ENCODE measurements around the gene QRICH1. TPM values are rescaled to one million over a fixed set of nuclear protein-coding genes. Genes with fewer than 3 reads are reported as not detected.

Gene QRICH1
- total RNA-seq, 1 experiment from 2014 or later: 80.0 TPM

DNA sequence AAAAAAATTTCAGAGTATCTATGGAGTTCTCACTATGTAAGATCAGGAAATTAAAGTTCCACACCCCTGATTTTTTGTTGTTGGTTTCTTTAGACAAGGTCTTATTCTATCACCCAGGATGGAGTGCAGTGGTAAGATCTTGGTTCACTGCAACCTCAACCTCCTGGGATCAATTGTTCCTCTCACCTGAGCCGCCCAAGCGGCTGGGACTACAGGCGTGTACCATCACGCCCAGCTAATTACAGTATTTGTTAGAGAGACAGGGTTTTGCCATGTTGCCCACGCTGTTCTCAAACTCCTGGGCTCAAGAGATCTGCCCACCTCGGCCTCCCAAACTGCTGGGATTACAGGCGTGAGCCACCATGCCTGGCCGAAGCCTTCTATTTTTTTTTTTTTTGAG is 12.4 kb downstream of the QRICH1 start:
- H3K4me3 ChIP-seq (ENCODE audit: low read length): no peak overlapping the region
- DNase-seq: peak; percentile 33
- H2AFZ ChIP-seq (ENCODE audit: low read length): no peak overlapping the region
- H3K36me3 ChIP-seq (ENCODE audit: insufficient read depth, low read length): peaks cover 12% of the 10 kb centered on the region
- no peak overlapping the region for H3K4me2 ChIP-seq (ENCODE audit: low read depth, low read length, poor library complexity, severe bottlenecking)
- no peaks in the 10 kb centered on the region for H3K9me3 ChIP-seq (ENCODE audit: low read length)
- no peaks in the 10 kb centered on the region for H3K27me3 ChIP-seq (ENCODE audit: low read length)
- no peaks in the 10 kb centered on the region for H3K4me1 ChIP-seq (ENCODE audit: low read length)
- no peaks in the 10 kb centered on the region for H3K9me2 ChIP-seq (replicated peaks; ENCODE audit: insufficient read depth, low read length)
- peaks cover 12% of the 10 kb centered on the region; the same call in 1 of the 2 replicates for H4K20me1 ChIP-seq (ENCODE audit: insufficient read depth, low read depth, low read length)
- H3K9ac ChIP-seq (ENCODE audit: low read length): no peak overlapping the region
- peaks cover 93% of the 10 kb centered on the region for H3K79me2 ChIP-seq (ENCODE audit: low read length)
- H3K27ac ChIP-seq (ENCODE audit: low read length): no peak overlapping the region

DNA sequence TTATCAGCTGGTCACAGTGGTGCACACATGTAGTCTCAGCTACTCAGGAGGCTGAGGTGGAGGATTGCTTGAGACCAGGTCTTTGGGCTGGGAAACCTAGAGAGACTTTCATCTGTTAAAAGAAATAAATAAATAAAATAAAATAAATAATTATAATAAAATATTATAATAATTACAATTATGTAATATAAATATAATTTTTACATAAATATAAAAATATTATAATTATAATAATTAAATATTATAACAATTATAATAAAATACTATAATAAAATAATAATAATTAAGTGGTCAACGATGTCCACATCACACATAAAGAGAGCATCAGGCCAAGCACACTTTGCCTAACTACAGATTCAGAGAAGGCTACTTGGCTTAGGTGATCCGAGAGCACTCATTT is 14.6 kb downstream of the QRICH1 start:
- H3K9me3 ChIP-seq (ENCODE audit: low read length): no peaks in the 10 kb centered on the region
- no peak for DNase-seq
- H2AFZ ChIP-seq (ENCODE audit: low read length): no peak overlapping the region
- H3K9me2 ChIP-seq (replicated peaks; ENCODE audit: insufficient read depth, low read length): no peaks in the 10 kb centered on the region
- no peaks in the 10 kb centered on the region for H3K27me3 ChIP-seq (ENCODE audit: low read length)
- H3K4me3 ChIP-seq (ENCODE audit: low read length): no peak overlapping the region
- H3K79me2 ChIP-seq (ENCODE audit: low read length): peaks cover 83% of the 10 kb centered on the region
- H3K9ac ChIP-seq (ENCODE audit: low read length): no peak overlapping the region
- no peak overlapping the region for H3K4me2 ChIP-seq (ENCODE audit: low read depth, low read length, poor library complexity, severe bottlenecking)
- no peak overlapping the region for H3K27ac ChIP-seq (ENCODE audit: low read length)
- H4K20me1 ChIP-seq (ENCODE audit: insufficient read depth, low read depth, low read length): peaks cover 12% of the 10 kb centered on the region; the same call in 1 of the 2 replicates
- peaks cover 24% of the 10 kb centered on the region for H3K36me3 ChIP-seq (ENCODE audit: insufficient read depth, low read length)
- no peaks in the 10 kb centered on the region for H3K4me1 ChIP-seq (ENCODE audit: low read length)

DNA sequence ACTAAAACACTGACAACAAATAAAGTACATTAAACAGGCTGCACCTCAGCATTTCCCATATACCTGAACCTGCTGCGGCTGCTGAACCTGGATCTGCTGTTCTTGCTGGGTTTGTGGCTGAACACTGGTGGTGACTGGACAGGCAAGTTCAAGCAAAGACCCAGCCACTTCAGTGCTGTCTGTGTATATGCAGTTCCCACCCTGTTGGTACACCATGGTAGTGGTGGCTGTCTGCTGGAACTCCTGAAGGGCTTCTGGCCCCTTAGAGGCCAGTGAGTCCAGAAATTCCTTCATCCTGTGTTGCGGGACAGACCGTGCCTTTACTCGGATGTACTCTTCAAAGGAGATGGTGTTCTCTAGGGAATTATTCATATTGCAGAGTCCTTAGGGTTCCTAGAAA is 17.2 kb downstream of the QRICH1 start:
- no peaks in the 10 kb centered on the region for H3K9me2 ChIP-seq (replicated peaks; ENCODE audit: insufficient read depth, low read length)
- peaks cover 45% of the 10 kb centered on the region for H3K36me3 ChIP-seq (ENCODE audit: insufficient read depth, low read length)
- H3K79me2 ChIP-seq (ENCODE audit: low read length): peaks cover 69% of the 10 kb centered on the region
- no peaks in the 10 kb centered on the region for H3K4me1 ChIP-seq (ENCODE audit: low read length)
- H3K4me3 ChIP-seq (ENCODE audit: low read length): no peak overlapping the region
- H3K27ac ChIP-seq (ENCODE audit: low read length): no peak overlapping the region
- no peak overlapping the region for H2AFZ ChIP-seq (ENCODE audit: low read length)
- peak; percentile 38 for DNase-seq
- H4K20me1 ChIP-seq (ENCODE audit: insufficient read depth, low read depth, low read length): peaks cover 5% of the 10 kb centered on the region; the same call in 1 of the 2 replicates
- no peak overlapping the region for H3K4me2 ChIP-seq (ENCODE audit: low read depth, low read length, poor library complexity, severe bottlenecking)
- H3K9me3 ChIP-seq (ENCODE audit: low read length): no peaks in the 10 kb centered on the region
- no peaks in the 10 kb centered on the region for H3K27me3 ChIP-seq (ENCODE audit: low read length)
- no peak overlapping the region for H3K9ac ChIP-seq (ENCODE audit: low read length)

DNA sequence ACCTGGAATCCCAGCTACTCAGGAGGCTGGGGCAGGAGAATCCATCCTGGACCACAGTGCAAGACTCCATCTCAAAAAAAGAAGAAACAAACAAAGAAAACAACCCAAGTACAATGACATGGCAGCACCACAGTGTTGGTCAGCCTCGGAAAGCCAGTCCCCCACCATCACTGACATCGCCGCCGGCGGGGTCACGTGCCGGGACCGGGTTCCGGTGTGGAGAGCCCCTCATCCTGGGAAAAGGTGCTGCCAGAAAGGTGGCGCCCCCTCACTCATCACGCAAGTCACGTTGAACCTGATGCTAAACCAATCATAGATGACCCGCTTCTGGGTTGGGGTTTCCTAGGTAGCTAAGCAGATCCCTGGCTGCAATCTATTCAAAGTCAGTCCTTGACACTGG is 17.8 kb downstream of the QRICH1 start:
- H3K36me3 ChIP-seq (ENCODE audit: insufficient read depth, low read length): peaks cover 50% of the 10 kb centered on the region
- peak; percentile 6 for DNase-seq

DNA sequence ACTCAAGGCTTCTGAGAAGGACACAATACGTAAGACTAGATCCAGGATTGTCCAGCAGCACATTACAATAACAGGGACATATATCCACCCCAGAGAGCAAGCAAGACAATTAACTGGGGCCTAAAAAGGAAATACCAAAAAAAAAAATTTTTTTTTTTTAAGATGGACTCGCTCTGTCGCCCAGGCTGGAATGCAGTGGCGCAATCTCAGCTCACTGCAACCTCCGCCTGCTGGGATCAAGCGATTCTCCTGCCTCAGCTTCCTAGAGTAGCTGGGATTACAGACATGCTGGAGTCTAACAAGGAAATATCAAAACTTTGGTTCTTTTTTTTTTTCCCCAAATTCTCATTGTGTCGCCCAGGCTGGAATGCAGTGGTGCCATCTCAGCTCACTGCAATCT is 35.9 kb downstream of the QRICH1 start:
- H4K20me1 ChIP-seq (ENCODE audit: insufficient read depth, low read depth, low read length): no peaks in the 10 kb centered on the region
- no peak overlapping the region for H3K9ac ChIP-seq (ENCODE audit: low read length)
- DNase-seq: no peak
- H3K27ac ChIP-seq (ENCODE audit: low read length): no peak overlapping the region
- H3K9me3 ChIP-seq (ENCODE audit: low read length): no peaks in the 10 kb centered on the region
- peaks cover 22% of the 10 kb centered on the region for H3K79me2 ChIP-seq (ENCODE audit: low read length)
- H3K4me1 ChIP-seq (ENCODE audit: low read length): no peaks in the 10 kb centered on the region
- H3K4me2 ChIP-seq (ENCODE audit: low read depth, low read length, poor library complexity, severe bottlenecking): no peak overlapping the region
- no peak overlapping the region for H2AFZ ChIP-seq (ENCODE audit: low read length)
- no peak overlapping the region for H3K4me3 ChIP-seq (ENCODE audit: low read length)
- peaks cover 24% of the 10 kb centered on the region for H3K36me3 ChIP-seq (ENCODE audit: insufficient read depth, low read length)
- no peaks in the 10 kb centered on the region for H3K27me3 ChIP-seq (ENCODE audit: low read length)
- no peaks in the 10 kb centered on the region for H3K9me2 ChIP-seq (replicated peaks; ENCODE audit: insufficient read depth, low read length)

More for the DNA sequence above, 17.8 kb downstream of the QRICH1 start:
- Histone ChIP-seq H3K27me3 (ENCODE audit: low read length) (no peaks in the 10 kb centered on the region), H3K9ac (ENCODE audit: low read length) (no peak overlapping the region), H3K79me2 (ENCODE audit: low read length) (peaks cover 69% of the 10 kb centered on the region), H3K9me2 (replicated peaks; ENCODE audit: insufficient read depth, low read length) (no peaks in the 10 kb centered on the region), H3K4me3 (ENCODE audit: low read length) (no peak overlapping the region), H2AFZ (ENCODE audit: low read length) (no peak overlapping the region), H3K4me2 (ENCODE audit: low read depth, low read length, poor library complexity, severe bottlenecking) (no peak overlapping the region), H3K4me1 (ENCODE audit: low read length) (no peaks in the 10 kb centered on the region), H3K27ac (ENCODE audit: low read length) (no peak overlapping the region), H4K20me1 (ENCODE audit: insufficient read depth, low read depth, low read length) (peaks cover 5% of the 10 kb centered on the region; the same call in 1 of the 2 replicates), H3K9me3 (ENCODE audit: low read length) (no peaks in the 10 kb centered on the region)

DNA sequence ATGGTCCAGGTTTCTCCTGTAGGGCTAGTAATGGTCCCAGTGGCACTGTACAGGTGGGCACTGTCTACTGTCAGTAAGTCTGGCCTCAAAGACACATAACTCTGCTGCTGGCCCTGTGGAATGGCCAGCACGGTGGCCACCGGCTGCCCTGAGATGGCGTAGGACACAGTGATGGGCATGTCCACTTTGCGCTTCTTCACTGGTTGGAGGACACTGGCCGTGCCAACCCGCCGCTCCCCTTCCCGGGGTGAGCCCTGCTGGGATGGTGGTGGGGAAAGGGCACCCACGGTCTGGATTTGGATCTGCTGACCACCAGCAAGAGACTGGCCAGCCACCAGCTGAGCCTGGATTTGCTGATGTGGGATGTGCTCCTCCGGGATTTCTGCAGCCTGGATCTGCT is 36.6 kb downstream of the QRICH1 start:
- peaks cover 20% of the 10 kb centered on the region for H3K79me2 ChIP-seq (ENCODE audit: low read length)
- H3K9me2 ChIP-seq (replicated peaks; ENCODE audit: insufficient read depth, low read length): no peaks in the 10 kb centered on the region
- no peak overlapping the region for H3K27ac ChIP-seq (ENCODE audit: low read length)
- DNase-seq: no peak
- no peaks in the 10 kb centered on the region for H3K9me3 ChIP-seq (ENCODE audit: low read length)
- H3K4me2 ChIP-seq (ENCODE audit: low read depth, low read length, poor library complexity, severe bottlenecking): no peak overlapping the region
- peaks cover 23% of the 10 kb centered on the region for H3K36me3 ChIP-seq (ENCODE audit: insufficient read depth, low read length)
- no peak overlapping the region for H2AFZ ChIP-seq (ENCODE audit: low read length)
- H3K9ac ChIP-seq (ENCODE audit: low read length): no peak overlapping the region
- H4K20me1 ChIP-seq (ENCODE audit: insufficient read depth, low read depth, low read length): no peaks in the 10 kb centered on the region
- H3K4me3 ChIP-seq (ENCODE audit: low read length): no peak overlapping the region
- no peaks in the 10 kb centered on the region for H3K27me3 ChIP-seq (ENCODE audit: low read length)
- no peaks in the 10 kb centered on the region for H3K4me1 ChIP-seq (ENCODE audit: low read length)

DNA sequence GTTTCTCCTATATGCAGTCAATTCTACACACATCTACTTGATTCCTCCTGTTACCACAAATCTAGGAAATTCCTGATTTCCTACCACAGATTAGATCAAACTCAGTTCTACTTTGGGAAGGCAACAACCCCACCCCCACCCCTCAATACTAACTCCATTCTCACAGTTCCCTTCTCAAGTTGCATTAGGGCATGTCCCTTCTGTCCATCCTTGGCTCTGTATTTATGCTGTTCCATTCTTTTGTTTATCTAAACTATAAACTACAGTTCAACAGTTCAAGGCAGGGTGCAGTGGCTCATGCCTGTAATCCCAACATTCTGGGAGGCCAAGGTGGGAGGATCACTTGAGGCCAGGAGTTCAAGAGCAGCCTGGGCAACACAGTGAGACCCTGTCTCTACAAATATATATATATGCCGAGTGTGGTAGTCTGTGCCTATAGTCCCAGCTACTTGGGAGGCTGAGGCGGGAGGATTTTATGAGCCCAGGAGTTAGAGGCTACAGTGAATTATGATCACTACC is 39.5 kb downstream of the QRICH1 start:
- H3K4me1 ChIP-seq (ENCODE audit: low read length): no peaks in the 10 kb centered on the region
- no peak overlapping the region for H3K4me3 ChIP-seq (ENCODE audit: low read length)
- no peaks in the 10 kb centered on the region for H3K9me3 ChIP-seq (ENCODE audit: low read length)
- no peak overlapping the region for H3K4me2 ChIP-seq (ENCODE audit: low read depth, low read length, poor library complexity, severe bottlenecking)
- no peaks in the 10 kb centered on the region for H3K9me2 ChIP-seq (replicated peaks; ENCODE audit: insufficient read depth, low read length)
- peaks cover 18% of the 10 kb centered on the region; the same call in 1 of the 2 replicates for H3K79me2 ChIP-seq (ENCODE audit: low read length)
- H3K27ac ChIP-seq (ENCODE audit: low read length): no peak overlapping the region
- no peaks in the 10 kb centered on the region for H4K20me1 ChIP-seq (ENCODE audit: insufficient read depth, low read depth, low read length)
- no peak for DNase-seq
- H3K9ac ChIP-seq (ENCODE audit: low read length): no peak overlapping the region
- H3K27me3 ChIP-seq (ENCODE audit: low read length): no peaks in the 10 kb centered on the region
- H3K36me3 ChIP-seq (ENCODE audit: insufficient read depth, low read length): peaks cover 19% of the 10 kb centered on the region
- H2AFZ ChIP-seq (ENCODE audit: low read length): no peak overlapping the region

DNA sequence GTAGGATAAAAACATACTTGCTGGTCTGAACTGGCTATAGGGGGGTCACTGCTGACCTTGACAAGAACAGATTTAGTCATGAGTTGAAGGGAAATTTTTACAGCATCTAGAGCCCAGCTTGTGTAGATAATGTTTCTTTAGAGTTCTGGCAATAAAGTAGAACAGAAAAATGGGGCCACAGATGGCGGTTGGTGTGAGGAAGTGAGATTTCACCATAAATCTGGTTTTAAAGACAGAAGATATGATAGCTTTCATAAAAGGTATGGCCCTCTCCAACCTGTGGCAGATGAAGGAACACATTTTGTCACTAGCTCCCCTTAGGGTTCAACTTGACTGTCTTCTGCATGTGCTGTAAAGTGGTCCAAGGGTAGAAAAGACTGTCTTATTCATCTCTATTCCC is 40.3 kb downstream of the QRICH1 start:
- Histone ChIP-seq H3K79me2 (ENCODE audit: low read length) (peaks cover 21% of the 10 kb centered on the region; the same call in 1 of the 2 replicates), H3K27me3 (ENCODE audit: low read length) (no peaks in the 10 kb centered on the region), H3K27ac (ENCODE audit: low read length) (no peak overlapping the region), H2AFZ (ENCODE audit: low read length) (no peak overlapping the region), H3K9me2 (replicated peaks; ENCODE audit: insufficient read depth, low read length) (no peaks in the 10 kb centered on the region), H3K36me3 (ENCODE audit: insufficient read depth, low read length) (peaks cover 19% of the 10 kb centered on the region), H4K20me1 (ENCODE audit: insufficient read depth, low read depth, low read length) (no peaks in the 10 kb centered on the region), H3K4me2 (ENCODE audit: low read depth, low read length, poor library complexity, severe bottlenecking) (no peak overlapping the region), H3K4me1 (ENCODE audit: low read length) (no peaks in the 10 kb centered on the region), H3K4me3 (ENCODE audit: low read length) (no peak overlapping the region), H3K9me3 (ENCODE audit: low read length) (no peaks in the 10 kb centered on the region), H3K9ac (ENCODE audit: low read length) (no peak overlapping the region)
- DNase-seq: no peak

Measured in Karpas-422 (cell line).